Heart left ventricle (tissue), 13 donors: ENCODE data around the gene PTGDS.

Experiments
- CTCF ChIP-seq, 12 donors: fragments of 200-600 bp; sonication (generic) in 4 of 12; IDR thresholded peaks; one replicate each; pipeline versions ENCODE4 v1.5.0 to v1.8.0; 2018 to 2022; ENCODE audit warnings: antibody characterized with exemption in 12 of 12, mild to moderate bottlenecking in 5 of 12
- POLR2A ChIP-seq, 2 donors: fragments of 450-650 bp; IDR thresholded peaks; one replicate each; pipeline ENCODE4 v1.6.1; 2017; ENCODE audit warnings: antibody characterized with exemption in 2 of 2, mild to moderate bottlenecking in 2 of 2, moderate library complexity in 2 of 2
- donor health status: ischemic (EF 13 %, LVEDD 7.1; RV severe dilation, severe dysfunction).
- donor health status: DM: no; HTN: yes; CAD: no.
- donor health status: DM: no; HTN: no; CAD: no.
- donor health status: ischemic (EF 25% LVEDD 6.9; RV normal size, moderate dysfunction).
- donor health status: ischemic (EF 25% LVEDD 5.7; RV mildly dilated, moderate dysfunction).
- donor health status: ischemic (EF 35%, LVEDD 5.7; RV mildly dilated, moderate dysfunction).
- donor health status: nonischemic (EF 11% LVEDD 7.7; RV severe dilation, severe dysfunction).
- donor health status: DM: yes; HTN: yes; CAD: no.
- donor health status: PGD.
- donor health status: ischemic (EF 29% LVEDD 5.4; RV normal size, mild dysfunction).
- donor health status: nonischemic (EF 23%, LVEDD 6.1; RV moderate dilation, normal function).

GRCh38 chr9:136972743-136973142, 4.6 kb upstream of the PTGDS start:
- no peak for TF ChIP-seq CTCF (IDR thresholded peaks at IDR 0.05)
- no peak for TF ChIP-seq POLR2A (IDR thresholded peaks at IDR 0.05)
